GM23338 (cell line): ENCODE results near the gene ZFP92. TPM values are rescaled to one million over a fixed set of nuclear protein-coding genes. Genes with fewer than 3 reads are reported as not detected.

Source experiments
- ATAC-seq: fragments of 200-7000 bp; cut with Tn5 transposase; 3 replicates; pipeline ENCODE4 v1.9.1; 2020
- DNase-seq: peaks from one replicate; pipeline ENCODE4 v3.0.0-alpha.2; 2015; ENCODE audit warnings: low spot score
- H2AFZ ChIP-seq: fragments of 200-600 bp; sonication (generic); 2 replicates; pipeline ENCODE4 v1.8.0; 2016; ENCODE audit warnings: antibody characterized with exemption, mild to moderate bottlenecking, moderate library complexity
- H3F3A ChIP-seq: fragments of 200-600 bp; sonication (generic); replicated peaks from 2 replicates; pipeline ENCODE4 v1.8.0; 2017; ENCODE audit warnings: antibody characterized with exemption, mixed run types, low read depth
- H3K27ac ChIP-seq: fragments of 200-600 bp; sonication (generic); 2 replicates; pipeline ENCODE4 v1.6.1; 2016; ENCODE audit warnings: low read depth
- H3K27me3 ChIP-seq: fragments of 200-600 bp; sonication (generic); 2 replicates; pipeline ENCODE4 v1.8.0; 2016; ENCODE audit warnings: mild to moderate bottlenecking, mixed run types, moderate library complexity; ENCODE audit not compliant: insufficient read depth
- H3K36me3 ChIP-seq: fragments of 200-600 bp; sonication (generic); 2 replicates; pipeline ENCODE4 v1.8.0; 2016; ENCODE audit warnings: mild to moderate bottlenecking; ENCODE audit not compliant: insufficient read depth
- H3K4me1 ChIP-seq: fragments of 200-600 bp; sonication (generic); 2 replicates; pipeline ENCODE4 v1.8.0; 2016; ENCODE audit warnings: mild to moderate bottlenecking, moderate library complexity; ENCODE audit not compliant: insufficient read depth
- H3K4me2 ChIP-seq: fragments of 200-600 bp; sonication (generic); 2 replicates; pipeline ENCODE4 v1.7.1; 2017; ENCODE audit warnings: mixed run types
- H3K4me3 ChIP-seq: fragments of 200-600 bp; sonication (generic); 2 replicates; pipeline ENCODE4 v1.6.1; 2016; ENCODE audit warnings: mixed run types
- H3K79me2 ChIP-seq: fragments of 200-600 bp; sonication (generic); replicated peaks from 2 replicates; pipeline ENCODE4 v1.8.0; 2017; ENCODE audit warnings: mild to moderate bottlenecking; ENCODE audit not compliant: insufficient read depth
- H3K9me2 ChIP-seq: fragments of 200-600 bp; sonication (generic); 2 replicates; pipeline ENCODE4 v1.8.0; 2017; ENCODE audit not compliant: insufficient read depth
- H4K20me1 ChIP-seq: fragments of 200-600 bp; sonication (generic); replicated peaks from 2 replicates; pipeline ENCODE4 v1.8.0; 2017; ENCODE audit warnings: mild to moderate bottlenecking; ENCODE audit not compliant: insufficient read depth
- H3K27ac Mint-ChIP-seq: 2 replicates; pipeline ENCODE4 v1.8.0; 2020; ENCODE audit warnings: inconsistent platforms, mild to moderate bottlenecking, moderate library complexity, mixed read lengths
- H3K27me3 Mint-ChIP-seq: 3 replicates; pipeline ENCODE4 v1.8.0; 2022; ENCODE audit warnings: low read depth, mild to moderate bottlenecking, moderate library complexity, mixed read lengths, inconsistent platforms; ENCODE audit not compliant: insufficient read depth, poor library complexity
- H3K36me3 Mint-ChIP-seq: 3 replicates; pipeline ENCODE4 v1.8.0; 2021; ENCODE audit warnings: low read depth, mild to moderate bottlenecking, inconsistent platforms, moderate library complexity, mixed read lengths
- H3K4me1 Mint-ChIP-seq: 3 replicates; pipeline ENCODE4 v1.8.0; 2020; ENCODE audit warnings: mild to moderate bottlenecking, inconsistent platforms, mixed read lengths
- H3K4me3 Mint-ChIP-seq: 3 replicates; pipeline ENCODE4 v1.8.0; 2021; ENCODE audit warnings: moderate library complexity, mild to moderate bottlenecking, inconsistent platforms, mixed read lengths
- H3K9me3 Mint-ChIP-seq: 3 replicates; pipeline ENCODE4 v1.8.0; 2020; ENCODE audit warnings: moderate library complexity, mild to moderate bottlenecking, inconsistent platforms, mixed read lengths
- CREB1 ChIP-seq: fragments of 250-450 bp; sonication (Bioruptor Pico); IDR thresholded peaks from 2 replicates; pipeline ENCODE4 v1.5.0; 2020; ENCODE audit warnings: low read depth, mild to moderate bottlenecking, moderate library complexity
- EZH2phosphoT487 ChIP-seq: fragments of 200-600 bp; sonication (generic); IDR thresholded peaks from one replicate; pipeline ENCODE4 v1.8.1; 2018; ENCODE audit warnings: antibody characterized with exemption; ENCODE audit not compliant: unreplicated experiment
- JUNB ChIP-seq: IDR thresholded peaks from one replicate; pipeline ENCODE4 v1.6.1; 2016; ENCODE audit warnings: antibody characterized with exemption; ENCODE audit not compliant: unreplicated experiment
- POLR2AphosphoS5 ChIP-seq: IDR thresholded peaks from 2 replicates; pipeline ENCODE4 v1.6.1; 2016; ENCODE audit warnings: antibody characterized with exemption, low read depth
- STAT1 ChIP-seq: IDR thresholded peaks from one replicate; pipeline ENCODE4 v1.6.1; 2016; ENCODE audit warnings: antibody characterized with exemption; ENCODE audit not compliant: unreplicated experiment
- polyA plus RNA-seq: library from polyadenylated mRNA; unstranded; fragments of >200 nt; fragmentation: Nextera tagmentation; extraction: Ambion mirVana; gene quantifications from 2 replicates; pipeline ENCODE4 v1.2.1, GENCODE V29; 2016
- total RNA-seq: library from RNA; depleted of rRNA; stranded (reverse); fragments of >200 nt; shearing (Covaris generic); gene quantifications from 2 replicates; pipeline ENCODE4 v1.2.3, GENCODE V29; 2014

Gene ZFP92
- total and polyA plus RNA-seq, 2 experiments from 2014 or later: 0.05 to 0.52 TPM

- DNase-seq: no peak
- no peaks in the 10 kb centered on the region for H3K36me3 ChIP-seq
- H3K27me3 Mint-ChIP-seq: peaks cover 4% of the 10 kb centered on the region
- H3K4me1 Mint-ChIP-seq: no peaks in the 10 kb centered on the region
- ATAC-seq: no peak
- H3K9me3 Mint-ChIP-seq: no peaks in the 10 kb centered on the region
- H2AFZ ChIP-seq: no peak overlapping the region
- H3K36me3 Mint-ChIP-seq: peaks cover 5% of the 10 kb centered on the region; the same call in 2 of the 3 replicates
- TF ChIP-seq JUNB (no peak), STAT1 (no peak), POLR2AphosphoS5 (no peak)
- no peak overlapping the region for H3K4me3 Mint-ChIP-seq
- no peaks in the 10 kb centered on the region for H3F3A ChIP-seq
- H3K27me3 ChIP-seq: no peaks in the 10 kb centered on the region
- no peaks in the 10 kb centered on the region for H3K9me2 ChIP-seq
- H4K20me1 ChIP-seq: no peaks in the 10 kb centered on the region
- H3K4me1 ChIP-seq: no peaks in the 10 kb centered on the region
- H3K4me2 ChIP-seq: no peak overlapping the region
- no peak overlapping the region for H3K27ac Mint-ChIP-seq
- no peak overlapping the region for H3K27ac ChIP-seq
- no peak overlapping the region for H3K4me3 ChIP-seq
- no peaks in the 10 kb centered on the region for H3K79me2 ChIP-seq
Observed at GRCh38 chrX:153454901-153455550, 43.8 kb downstream of the ZFP92 start.

GRCh38 chrX:153455571-153455970 is 44.3 kb downstream of the ZFP92 start:
- H3K79me2 ChIP-seq: no peaks in the 10 kb centered on the region
- no peaks in the 10 kb centered on the region for H3K36me3 ChIP-seq
- ATAC-seq (no peak), DNase-seq (no peak)
- Mint-ChIP-seq H3K4me3 (no peak overlapping the region), H3K27ac (no peak overlapping the region), H3K9me3 (no peaks in the 10 kb centered on the region), H3K36me3 (peaks cover 5% of the 10 kb centered on the region; the same call in 2 of the 3 replicates), H3K27me3 (peaks cover 4% of the 10 kb centered on the region), H3K4me1 (no peaks in the 10 kb centered on the region)
- no peaks in the 10 kb centered on the region for H3K27me3 ChIP-seq
- no peak overlapping the region for H3K27ac ChIP-seq
- no peaks in the 10 kb centered on the region for H4K20me1 ChIP-seq
- no peaks in the 10 kb centered on the region for H3K9me2 ChIP-seq
- no peak overlapping the region for H2AFZ ChIP-seq
- TF ChIP-seq STAT1 (no peak), EZH2phosphoT487 (no peak), POLR2AphosphoS5 (no peak), CREB1 (no peak)
- H3K4me3 ChIP-seq: no peak overlapping the region
- no peak overlapping the region for H3K4me2 ChIP-seq
- H3F3A ChIP-seq: no peaks in the 10 kb centered on the region
- no peaks in the 10 kb centered on the region for H3K4me1 ChIP-seq

- Histone ChIP-seq H3F3A (no peaks in the 10 kb centered on the region), H2AFZ (no peak overlapping the region), H3K79me2 (no peaks in the 10 kb centered on the region), H3K4me2 (no peak overlapping the region), H3K27me3 (no peaks in the 10 kb centered on the region), H4K20me1 (no peaks in the 10 kb centered on the region), H3K27ac (no peak overlapping the region), H3K4me3 (no peak overlapping the region), H3K9me2 (no peaks in the 10 kb centered on the region), H3K36me3 (no peaks in the 10 kb centered on the region), H3K4me1 (no peaks in the 10 kb centered on the region)
- H3K4me3 Mint-ChIP-seq: no peak overlapping the region
- H3K4me1 Mint-ChIP-seq: no peaks in the 10 kb centered on the region
- H3K27me3 Mint-ChIP-seq: peaks cover 9% of the 10 kb centered on the region
- H3K36me3 Mint-ChIP-seq: peaks cover 5% of the 10 kb centered on the region; the same call in 2 of the 3 replicates
- H3K27ac Mint-ChIP-seq: no peak overlapping the region
- DNase-seq (no peak), ATAC-seq (no peak)
- H3K9me3 Mint-ChIP-seq: no peaks in the 10 kb centered on the region
- TF ChIP-seq POLR2AphosphoS5 (no peak), JUNB (no peak)
Observed at GRCh38 chrX:153456161-153456560, 44.9 kb downstream of the ZFP92 start.
